HG03571 (cell line): ENCODE measurements around the gene GUSB.
A peak's percentile ranks its signal among the peaks of the same experiment; 100 is the strongest.
"Not testable (repeated sequence)": the region's sequence is repeated elsewhere in the genome, so short reads cannot be mapped to it uniquely, and the experiment has no call there.

Experiments
- ATAC-seq: cut with Tn5 transposase; IDR thresholded peaks from one replicate; pipeline ENCODE4 v1.9.1; 2021; ENCODE audit not compliant: unreplicated experiment

The GUSB gene

GRCh38 chr7:65981965-65982792 is at the start of gene GUSB:
GUSB (minus strand) TSS chr7:65982213; CDS start chr7:65982183, 30 bp downstream.
- ATAC-seq: peak; percentile 78

- ATAC-seq: not testable (repeated sequence)
These were observed 46.3 kb upstream of the GUSB start for GRCh38 chr7:66028342-66028741.

- ATAC-seq: no peak
These were observed 34.1 kb upstream of the GUSB start for GRCh38 chr7:66016131-66016461.

DNA sequence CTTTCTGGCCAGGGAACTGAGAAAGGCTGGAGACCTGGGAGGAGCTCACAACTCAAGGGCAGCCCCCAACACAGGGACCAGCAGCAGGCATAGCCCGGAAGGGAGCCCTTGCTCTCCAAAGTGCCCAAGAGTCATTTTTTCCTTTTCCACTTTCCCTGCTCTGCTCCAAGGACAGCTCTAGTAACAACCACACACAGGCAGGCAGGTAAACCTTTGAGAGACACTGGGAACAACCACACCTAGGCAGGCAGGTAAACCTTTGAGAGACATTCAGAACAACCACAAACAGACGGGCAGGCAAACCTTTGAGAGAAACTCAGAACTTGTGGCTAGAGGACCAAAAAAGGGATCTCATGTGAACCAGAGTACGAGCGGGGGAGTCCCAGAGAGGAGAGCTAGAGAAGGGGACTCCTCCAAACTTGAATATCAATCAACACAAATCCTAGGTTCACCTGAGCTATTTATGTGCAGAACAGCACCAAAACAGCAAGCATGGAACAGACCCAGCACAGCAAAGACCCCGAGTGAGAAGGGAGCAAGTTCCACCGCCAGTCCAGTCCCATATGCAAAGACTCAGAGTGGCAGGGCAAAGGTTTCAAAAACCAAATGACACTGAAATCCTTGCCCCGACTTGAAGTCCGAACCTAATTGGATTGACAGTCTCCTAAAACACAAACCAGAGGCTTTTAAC is 33.6 kb upstream of the GUSB start:
- no peak for ATAC-seq

DNA sequence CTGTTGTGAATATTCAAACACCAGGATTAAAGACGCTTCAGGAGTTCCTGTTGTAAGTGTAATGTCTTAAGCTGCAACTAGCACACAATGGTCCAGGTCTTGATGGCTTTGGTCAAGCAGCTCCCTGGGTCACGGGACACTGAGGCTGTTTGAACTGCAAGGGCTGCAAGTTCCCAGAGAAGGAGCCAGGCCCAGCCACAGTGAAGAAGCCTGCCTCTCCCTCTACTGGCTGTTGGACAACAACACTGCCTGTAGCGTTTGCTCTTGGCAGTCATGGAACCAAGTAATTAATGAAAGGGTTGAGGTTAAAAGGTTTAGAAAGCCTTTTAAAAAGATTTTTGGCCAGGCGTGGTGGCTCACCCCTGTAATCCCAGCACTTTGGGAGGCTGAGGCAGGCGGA is 31.9 kb upstream of the GUSB start:
- ATAC-seq: no peak

GRCh38 chr7:66007232-66007631 is 25.2 kb upstream of the GUSB start:
- no peak for ATAC-seq

DNA sequence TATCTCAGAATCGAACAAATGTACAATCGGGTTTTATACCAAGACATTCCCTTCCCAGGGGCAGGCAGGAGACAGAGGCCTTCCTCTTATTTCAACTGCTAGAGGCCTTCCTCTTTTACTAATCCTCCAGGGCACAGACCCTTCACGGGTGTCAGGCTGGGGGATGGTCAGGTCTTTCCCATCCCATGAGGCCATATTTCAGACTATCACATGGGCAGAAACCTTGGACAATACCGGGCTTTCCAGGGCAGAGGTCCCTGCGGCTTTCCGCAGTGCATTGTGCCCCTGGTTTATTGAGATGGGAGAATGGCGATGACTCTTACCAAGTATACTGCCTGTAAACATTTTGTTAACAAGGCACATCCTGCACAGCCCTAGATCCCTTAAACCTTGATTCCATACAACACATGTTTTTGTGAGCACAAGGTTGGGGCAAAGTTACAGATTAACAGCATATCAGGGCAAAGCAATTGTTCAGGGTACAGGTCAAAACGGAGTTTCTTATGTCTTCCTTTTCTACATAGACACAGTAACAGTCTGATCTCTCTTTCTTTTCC is 23.2 kb upstream of the GUSB start:
- ATAC-seq: not testable (repeated sequence)

- not testable (repeated sequence) for ATAC-seq
These were observed 18.9 kb upstream of the GUSB start for GRCh38 chr7:66000823-66001417.

GRCh38 chr7:65994984-65995383 is 13.0 kb upstream of the GUSB start:
- ATAC-seq: not testable (repeated sequence)

GRCh38 chr7:65992526-65992925 is 10.5 kb upstream of the GUSB start:
- ATAC-seq: no peak

- ATAC-seq: not testable (repeated sequence)
These were observed 9.8 kb upstream of the GUSB start for GRCh38 chr7:65991829-65992228.

DNA sequence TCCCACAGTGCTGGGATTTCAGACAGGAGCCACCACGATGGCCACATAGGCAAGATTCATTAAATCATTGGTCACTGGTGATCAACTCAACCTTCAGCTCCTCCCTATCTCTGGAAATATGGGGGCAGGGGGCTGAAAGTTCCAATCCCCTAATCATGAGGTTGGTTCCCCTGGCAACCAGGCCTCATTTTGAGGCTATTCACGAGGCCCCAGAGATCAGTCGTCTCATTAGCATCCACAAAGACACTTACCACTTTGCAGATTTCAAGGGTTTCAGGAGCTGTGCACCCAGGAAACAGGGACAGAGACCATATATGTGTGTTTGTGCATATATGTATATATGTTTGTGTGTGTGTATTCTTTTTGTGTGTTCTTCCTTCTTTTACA is 7.7 kb upstream of the GUSB start:
- no peak for ATAC-seq

GRCh38 chr7:65988503-65988902 is 6.5 kb upstream of the GUSB start:
- ATAC-seq: not testable (repeated sequence)

DNA sequence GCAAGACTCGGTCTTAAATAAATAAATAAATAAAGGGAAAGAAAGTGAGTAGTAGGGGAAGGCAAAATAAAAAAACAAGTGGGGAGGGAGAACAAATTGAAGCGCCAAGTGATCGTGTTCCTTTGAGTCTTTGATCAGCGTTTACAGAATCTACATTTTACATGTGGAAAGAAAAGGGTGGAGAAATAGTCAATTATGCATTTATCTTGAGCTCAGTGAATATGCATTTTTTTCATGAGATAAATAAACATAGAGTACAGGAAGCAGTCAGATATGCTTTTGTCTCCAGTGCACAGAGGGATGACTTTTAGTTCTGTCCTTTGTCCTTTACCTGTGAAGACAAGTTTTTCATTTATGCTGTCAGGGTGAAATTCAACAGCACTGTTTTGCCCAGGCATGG is 6.1 kb upstream of the GUSB start:
- ATAC-seq: no peak

GRCh38 chr7:65983965-65984658 is 2.1 kb upstream of the GUSB start:
- no peak for ATAC-seq

DNA sequence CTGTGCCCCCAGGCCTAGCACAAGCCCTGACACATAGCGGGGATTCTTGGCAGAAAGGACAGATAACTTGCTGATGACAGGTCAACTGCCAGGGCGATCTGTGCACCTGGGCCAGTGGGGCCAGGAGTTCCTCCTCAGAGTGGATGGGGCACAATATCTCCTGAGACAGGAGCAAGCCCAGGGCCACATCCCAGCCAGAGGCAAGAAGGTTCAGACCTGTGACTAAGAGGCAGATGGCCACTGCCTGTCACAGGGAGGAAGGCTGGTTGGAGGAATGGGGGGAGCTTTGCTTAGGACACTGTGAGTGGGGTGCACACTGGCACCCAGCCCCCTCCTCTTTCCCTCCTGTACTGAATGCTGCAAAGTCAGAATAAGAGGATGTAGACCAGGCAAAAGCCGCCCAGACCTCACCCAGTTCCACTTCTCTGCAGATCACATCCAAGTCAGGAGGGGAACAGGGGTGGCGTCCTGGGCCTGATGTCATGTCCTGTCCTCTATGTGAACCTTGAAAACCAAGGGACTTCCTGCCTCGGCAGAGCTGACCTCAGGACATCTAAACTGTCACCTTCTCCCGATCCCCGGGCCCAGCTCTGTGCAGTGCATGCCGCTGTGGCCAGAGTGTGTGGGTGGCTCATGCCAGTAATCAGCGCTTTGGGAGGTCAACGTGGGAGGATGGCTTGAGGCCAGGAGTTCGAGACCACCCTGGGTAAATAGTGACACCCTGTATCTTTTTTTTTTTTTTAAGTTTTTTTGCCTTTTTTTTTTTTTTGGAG is 1.3 kb downstream of the GUSB start:
- peak; percentile 67 for ATAC-seq

GRCh38 chr7:65979583-65980477 is 2.2 kb downstream of the GUSB start:
- no peak for ATAC-seq

DNA sequence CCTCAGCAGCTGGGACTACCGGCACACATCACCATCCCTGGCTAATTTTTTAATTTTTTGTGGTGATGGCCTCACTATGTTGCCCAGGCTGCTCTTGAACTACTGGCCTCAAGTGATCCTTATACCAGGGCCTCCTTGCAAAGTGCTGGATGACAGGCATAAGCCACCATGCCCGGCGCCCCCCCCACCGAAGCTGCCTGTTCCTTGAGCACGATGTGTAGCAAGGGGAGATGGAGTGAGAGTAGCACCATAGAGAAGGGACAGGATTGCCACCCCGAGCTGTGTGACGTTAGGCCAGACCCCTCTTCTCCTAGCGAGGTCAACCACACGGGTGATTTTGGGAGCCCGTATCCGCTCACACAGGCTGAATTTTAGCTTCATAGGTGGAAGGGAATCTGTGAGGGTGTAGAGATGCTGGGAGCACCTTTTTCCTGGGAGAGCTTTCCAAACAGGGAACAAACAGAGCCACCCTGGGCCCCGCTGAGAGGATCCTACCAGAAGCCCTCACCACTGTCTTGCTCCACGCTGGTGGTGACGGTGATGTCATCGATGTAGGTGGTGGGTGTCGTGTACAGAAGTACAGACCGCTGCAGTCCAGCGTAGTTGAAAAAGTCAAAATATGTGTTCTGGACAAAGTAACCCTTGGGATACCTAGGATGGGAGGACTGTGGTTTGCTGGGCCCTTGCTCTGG is 3.0 kb downstream of the GUSB start:
- no peak for ATAC-seq

GRCh38 chr7:65976659-65977196 is 5.3 kb downstream of the GUSB start:
- no peak for ATAC-seq
